NOMO-1 treated with DMSO at 0.1 percent for 48 hours (cell line): Measurements from ENCODE around the gene F10.
"Not testable (repeated sequence)": the region's sequence is repeated elsewhere in the genome, so short reads cannot be mapped to it uniquely, and the experiment has no call there.

Source experiments
- DNase-seq: peaks from one replicate; lab custom pipeline; 2025; ENCODE audit not compliant: unreplicated experiment; lab: John Stamatoyannopoulos, UW

The F10 gene

GRCh38 chr13:113122550-113123225 lies at the start of gene F10:
Gene F10, plus strand, starts transcription at chr13:113122799. Its CDS starts 57 bp downstream, at chr13:113122856.
- DNase-seq, result no peak

GRCh38 chr13:113073942-113074341 lies 48.7 kb upstream of the F10 start:
- DNase-seq, result no peak

- DNase-seq, result no peak
Measured at GRCh38 chr13:113074401-113074800, 48.2 kb upstream of the F10 start.

- no peak for DNase-seq
Measured at GRCh38 chr13:113074876-113075275, 47.7 kb upstream of the F10 start.

GRCh38 chr13:113075711-113076110 lies 46.9 kb upstream of the F10 start:
- no peak for DNase-seq

GRCh38 chr13:113076681-113077401 lies 45.8 kb upstream of the F10 start:
- DNase-seq, result no peak

- DNase-seq, result no peak
Measured at GRCh38 chr13:113077566-113077952, 45.0 kb upstream of the F10 start.

- no peak for DNase-seq
Measured at GRCh38 chr13:113077953-113078901, 44.4 kb upstream of the F10 start.

GRCh38 chr13:113078902-113079780 lies 43.5 kb upstream of the F10 start:
- DNase-seq, result no peak

- DNase-seq, result not testable (repeated sequence)
Measured at GRCh38 chr13:113079781-113080080, 42.9 kb upstream of the F10 start.

GRCh38 chr13:113080361-113080831 lies 42.2 kb upstream of the F10 start:
- no peak for DNase-seq

- DNase-seq, result no peak
Measured at GRCh38 chr13:113080901-113081521, 41.6 kb upstream of the F10 start.

GRCh38 chr13:113082198-113083021 lies 40.2 kb upstream of the F10 start:
- DNase-seq, result no peak

GRCh38 chr13:113083022-113083373 lies 39.6 kb upstream of the F10 start:
- no peak for DNase-seq

GRCh38 chr13:113083402-113084061 lies 39.1 kb upstream of the F10 start:
- DNase-seq, result no peak

GRCh38 chr13:113084094-113084942 lies 38.3 kb upstream of the F10 start:
- DNase-seq, result no peak

- no peak for DNase-seq
Measured at GRCh38 chr13:113084943-113085540, 37.6 kb upstream of the F10 start.
